Hepatocyte (in vitro differentiated cells): ENCODE data around the gene TCEAL7.

Source experiments
- EZH2 ChIP-seq: fragments of 200-600 bp; sonication (generic); IDR thresholded peaks from 2 replicates; pipeline ENCODE4 v1.6.1; 2016; ENCODE audit warnings: antibody characterized with exemption, mild to moderate bottlenecking, borderline replicate concordance
- EZH2phosphoT487 ChIP-seq: fragments of 200-600 bp; sonication (generic); IDR thresholded peaks from one replicate; pipeline ENCODE4 v1.6.1; 2018; ENCODE audit warnings: antibody characterized with exemption, mild to moderate bottlenecking, low read depth, moderate library complexity; ENCODE audit not compliant: unreplicated experiment, severe bottlenecking
- TF ChIP-seq, protein P1 (sequence below): fragments of 200-600 bp; sonication (generic); IDR thresholded peaks from 2 replicates; pipeline ENCODE4 v1.5.1; 2016; ENCODE audit warnings: antibody characterized with exemption, mild to moderate bottlenecking; ENCODE audit not compliant: poor library complexity

DNA sequence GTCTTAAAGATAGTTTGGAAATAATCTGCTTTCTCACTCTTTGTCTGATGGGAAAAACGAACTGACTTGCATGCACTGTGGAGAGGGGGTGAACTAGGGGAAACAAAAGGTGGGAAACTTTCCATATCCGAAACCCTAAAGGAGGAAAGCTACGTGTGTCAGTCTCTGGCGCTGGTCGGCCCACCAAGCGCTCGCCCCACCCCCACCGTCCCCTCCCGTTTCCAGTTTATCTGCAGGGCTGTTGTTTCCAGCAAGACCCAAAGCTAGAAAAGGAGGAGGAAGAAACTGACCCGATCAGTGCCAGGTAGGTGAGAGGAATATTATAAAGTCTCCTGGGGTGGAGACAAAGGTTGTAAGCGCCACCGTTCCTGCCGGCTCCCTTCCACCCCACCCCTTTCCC lies 26.8 kb downstream of the TCEAL7 start:
- TF ChIP-seq, protein P1, sequence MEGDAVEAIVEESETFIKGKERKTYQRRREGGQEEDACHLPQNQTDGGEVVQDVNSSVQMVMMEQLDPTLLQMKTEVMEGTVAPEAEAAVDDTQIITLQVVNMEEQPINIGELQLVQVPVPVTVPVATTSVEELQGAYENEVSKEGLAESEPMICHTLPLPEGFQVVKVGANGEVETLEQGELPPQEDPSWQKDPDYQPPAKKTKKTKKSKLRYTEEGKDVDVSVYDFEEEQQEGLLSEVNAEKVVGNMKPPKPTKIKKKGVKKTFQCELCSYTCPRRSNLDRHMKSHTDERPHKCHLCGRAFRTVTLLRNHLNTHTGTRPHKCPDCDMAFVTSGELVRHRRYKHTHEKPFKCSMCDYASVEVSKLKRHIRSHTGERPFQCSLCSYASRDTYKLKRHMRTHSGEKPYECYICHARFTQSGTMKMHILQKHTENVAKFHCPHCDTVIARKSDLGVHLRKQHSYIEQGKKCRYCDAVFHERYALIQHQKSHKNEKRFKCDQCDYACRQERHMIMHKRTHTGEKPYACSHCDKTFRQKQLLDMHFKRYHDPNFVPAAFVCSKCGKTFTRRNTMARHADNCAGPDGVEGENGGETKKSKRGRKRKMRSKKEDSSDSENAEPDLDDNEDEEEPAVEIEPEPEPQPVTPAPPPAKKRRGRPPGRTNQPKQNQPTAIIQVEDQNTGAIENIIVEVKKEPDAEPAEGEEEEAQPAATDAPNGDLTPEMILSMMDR, result no peak
- TF ChIP-seq EZH2phosphoT487, result no peak
- TF ChIP-seq EZH2, result no peak
